ENCODE data around the gene PDE7B. TPM values are rescaled to one million over a fixed set of nuclear protein-coding genes. Genes with fewer than 3 reads are reported as not detected.

PDE7B gene
- total and polyA plus RNA-seq, 2 of the 8 experiments (the other 6 are each of a cell fraction or from before 2014, with no cell fraction given) = not detected

GRCh38 chr6:136033416-136033815 is 181.9 kb downstream of the PDE7B start:
- no peak overlapping the region for H3K9ac ChIP-seq (replicated peaks in 1 of 4; ENCODE audit: extremely low read depth in 1 of 4, low read depth in 3 of 4, low read length in 3 of 4)
- FAIRE-seq (no peak), DNase-seq (ENCODE audit: low read depth in 1 of 2, low spot score in 2 of 2) (no peak)
- H3K23me2 ChIP-seq (ENCODE audit: low read depth, low read length) = no peaks in the 10 kb centered on the region
- peaks cover 0 to 2% (median 0%) of the 10 kb centered on the region in 4 experiments; a peak in 1 of 7 replicates for H3K4me1 ChIP-seq (replicated peaks in 1 of 4; ENCODE audit: control insufficient read depth in 3 of 4, insufficient read depth in 4 of 4, low read length in 3 of 4)
- no peaks in the 10 kb centered on the region for H3K79me1 ChIP-seq (ENCODE audit: low read depth, low read length)
- H3K4ac ChIP-seq (replicated peaks; ENCODE audit: insufficient read length, low read depth, low read length) = no peak overlapping the region
- H3K56ac ChIP-seq (replicated peaks; ENCODE audit: insufficient read length, low read depth, low read length) = no peak overlapping the region
- TF ChIP-seq ASH2L (IDR thresholded peaks at IDR 0.05; ENCODE audit: low read length) = no peak
- no peak for TF ChIP-seq EGR1 (IDR thresholded peaks at IDR 0.05; ENCODE audit: borderline replicate concordance, low read depth, low read length)
- TF ChIP-seq, protein P1, sequence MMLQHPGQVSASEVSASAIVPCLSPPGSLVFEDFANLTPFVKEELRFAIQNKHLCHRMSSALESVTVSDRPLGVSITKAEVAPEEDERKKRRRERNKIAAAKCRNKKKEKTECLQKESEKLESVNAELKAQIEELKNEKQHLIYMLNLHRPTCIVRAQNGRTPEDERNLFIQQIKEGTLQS (IDR thresholded peaks at IDR 0.05; ENCODE audit: insufficient read depth, low read depth, low read length) = no peak
- no peak for TF ChIP-seq SIRT6 (IDR thresholded peaks at IDR 0.05; ENCODE audit: low read length)
- TF ChIP-seq RAD21 (IDR thresholded peaks at IDR 0.05 in 1 of 2, conservative IDR thresholded peaks at IDR 0.05 in 1 of 2; ENCODE audit: low read depth in 2 of 2, low read length in 2 of 2) = no peak
- TF ChIP-seq GABPA (IDR thresholded peaks at IDR 0.05; ENCODE audit: borderline replicate concordance, insufficient read depth, low read length) = no peak
- no peak for TF ChIP-seq CBX5 (IDR thresholded peaks at IDR 0.05; ENCODE audit: low read depth, low read length)
- ChIA-PET CTCF (ENCODE audit: partially characterized antibody) (interaction anchor here (1.1 to 1.3 kb wide), 3 partner anchors 17 to 89 kb away, joined by 3 read pairs; no protein-coding TSS in a partner anchor), POLR2A (ENCODE audit: partially characterized antibody) (no interaction called here)
- no peak overlapping the region for H2BK20ac ChIP-seq (ENCODE audit: low read length)
- H2BK120ac ChIP-seq (replicated peaks; ENCODE audit: low read depth, low read length) = no peak overlapping the region
- no peak overlapping the region for H3K27ac ChIP-seq (ENCODE audit: low read depth, low read length)
- H3K79me2 ChIP-seq (ENCODE audit: control insufficient read depth in 1 of 2, insufficient read depth in 2 of 2, low read length in 2 of 2) = no peaks in the 10 kb centered on the region
- H3K36me3 ChIP-seq (ENCODE audit: control insufficient read depth in 2 of 4, insufficient read depth in 4 of 4, low read length in 3 of 4) = no peaks in the 10 kb centered on the region
- H4K20me1 ChIP-seq (replicated peaks in 1 of 2; ENCODE audit: control insufficient read depth in 1 of 2, insufficient read depth in 2 of 2, low read length in 2 of 2) = no peaks in the 10 kb centered on the region
- no peak overlapping the region for H4K5ac ChIP-seq (ENCODE audit: insufficient read length, low read depth, low read length)
- no peaks in the 10 kb centered on the region for H3K9me3 ChIP-seq (ENCODE audit: insufficient read depth in 2 of 2, low read depth in 1 of 2, low read length in 1 of 2)
- H2AFZ ChIP-seq (ENCODE audit: low read length) = 0 out of 2 replicates have a peak overlapping the region, but pooled peaks have one; percentile 58
- no peak overlapping the region for H3K4me3 ChIP-seq (ENCODE audit: extremely low read depth in 1 of 4, insufficient read depth in 2 of 4, low read depth in 3 of 4, low read length in 4 of 4)
- no peak overlapping the region for H2BK12ac ChIP-seq (ENCODE audit: low read depth, low read length)
- H4K91ac ChIP-seq (replicated peaks; ENCODE audit: insufficient read length, low read length) = no peak overlapping the region
- no peak overlapping the region for H2BK15ac ChIP-seq (ENCODE audit: low read length)
- H3K4me2 ChIP-seq (ENCODE audit: insufficient read depth in 1 of 2, low read depth in 2 of 2, low read length in 2 of 2) = no peak overlapping the region
- no peak overlapping the region for H4K8ac ChIP-seq (ENCODE audit: extremely low read depth, insufficient read depth, low read length)
- no peak overlapping the region for H3K18ac ChIP-seq (ENCODE audit: extremely low read depth, low read length)
- no peak overlapping the region for H3K14ac ChIP-seq (ENCODE audit: insufficient read length)
- no peak overlapping the region for H2AK5ac ChIP-seq (ENCODE audit: low read depth, low read length)
- H3K27me3 ChIP-seq (replicated peaks in 1 of 4; ENCODE audit: control insufficient read depth in 3 of 4, extremely low read depth in 1 of 4, insufficient read depth in 3 of 4, low read length in 3 of 4) = no peaks in the 10 kb centered on the region
- H3K23ac ChIP-seq (ENCODE audit: insufficient read length) = no peak overlapping the region
- 86% methylated on average over 4 of the region's 4 CpGs; no CpG with 5 or more reads in 1 of the 2 experiments for WGBS, 2 experiments (ENCODE audit: extremely low coverage in 1 of 2, insufficient coverage in 1 of 2, insufficient read length in 1 of 2, insufficient replicate concordance in 2 of 2, low coverage in 1 of 2, low lambda C conversion rate in 2 of 2, missing lambda C conversion rate in 1 of 2)
- no peak overlapping the region for H2BK5ac ChIP-seq (ENCODE audit: low read depth, low read length)

Data from H1 (cell line).